GM18505 (cell line): ENCODE measurements around the gene ENO1.
"Not testable (repeated sequence)": the region's sequence is repeated elsewhere in the genome, so short reads cannot be mapped to it uniquely, and the experiment has no call there.

Experiments used
- ATAC-seq: cut with Tn5 transposase; IDR thresholded peaks from one replicate; pipeline ENCODE4 v1.9.1; 2021; ENCODE audit not compliant: unreplicated experiment
- POLR2A ChIP-seq: IDR thresholded peaks from 4 replicates; pipeline ENCODE4 v1.6.1; 2011; ENCODE audit warnings: borderline replicate concordance; ENCODE audit not compliant: insufficient read depth, insufficient read length; ENCODE audit errors: extremely low read depth

The ENO1 gene

GRCh38 chr1:8878448-8878697 lies at the start of gene ENO1:
Gene ENO1 (minus strand): TSS chr1:8878686. CDS start chr1:8874908, 3,778 bp downstream.
- no peak for ATAC-seq
- peak; percentile 95 for TF ChIP-seq POLR2A

GRCh38 chr1:8926707-8927694 lies 48.5 kb upstream of the ENO1 start:
- no peak for ATAC-seq
- no peak for TF ChIP-seq POLR2A

- no peak for TF ChIP-seq POLR2A
- ATAC-seq, result no peak
Observed at GRCh38 chr1:8925960-8926359, 47.5 kb upstream of the ENO1 start.

GRCh38 chr1:8925406-8925805 lies 46.9 kb upstream of the ENO1 start:
- no peak for TF ChIP-seq POLR2A
- no peak for ATAC-seq

- no peak for TF ChIP-seq POLR2A
- ATAC-seq, result no peak
Observed at GRCh38 chr1:8922962-8923361, 44.5 kb upstream of the ENO1 start.

GRCh38 chr1:8917536-8917935 lies 39.0 kb upstream of the ENO1 start:
- not testable (repeated sequence) for ATAC-seq

GRCh38 chr1:8915446-8915845 lies 37.0 kb upstream of the ENO1 start:
- TF ChIP-seq POLR2A, result no peak
- ATAC-seq, result no peak

- no peak for ATAC-seq
- no peak for TF ChIP-seq POLR2A
Observed at GRCh38 chr1:8914466-8914865, 36.0 kb upstream of the ENO1 start.

- TF ChIP-seq POLR2A, result no peak
- ATAC-seq, result no peak
Observed at GRCh38 chr1:8913457-8913856, 35.0 kb upstream of the ENO1 start.

GRCh38 chr1:8911416-8912309 lies 33.2 kb upstream of the ENO1 start:
- TF ChIP-seq POLR2A, result no peak
- no peak for ATAC-seq

GRCh38 chr1:8910914-8911313 lies 32.4 kb upstream of the ENO1 start:
- TF ChIP-seq POLR2A, result no peak
- no peak for ATAC-seq

GRCh38 chr1:8910331-8910730 lies 31.8 kb upstream of the ENO1 start:
- ATAC-seq, result no peak

GRCh38 chr1:8908388-8909151 lies 30.1 kb upstream of the ENO1 start:
- ATAC-seq, result no peak
- TF ChIP-seq POLR2A, result no peak

More at GRCh38 chr1:8910331-8910730, 31.8 kb upstream of the ENO1 start:
- no peak for TF ChIP-seq POLR2A
